Stimulated activated CD8-positive, alpha-beta memory T cell treated with anti-CD3 and anti-CD28 coated beads, Interleukin-4, amount 100 ng/mL, for 48 hours (primary cell): ENCODE measurements around the gene MRPL36.
"Not testable (repeated sequence)": the region's sequence is repeated elsewhere in the genome, so short reads cannot be mapped to it uniquely, and the experiment has no call there.

Experiments used
- DNase-seq: peaks from one replicate; pipeline ENCODE4 v3.0.0-alpha.2; 2020

Gene MRPL36

DNA sequence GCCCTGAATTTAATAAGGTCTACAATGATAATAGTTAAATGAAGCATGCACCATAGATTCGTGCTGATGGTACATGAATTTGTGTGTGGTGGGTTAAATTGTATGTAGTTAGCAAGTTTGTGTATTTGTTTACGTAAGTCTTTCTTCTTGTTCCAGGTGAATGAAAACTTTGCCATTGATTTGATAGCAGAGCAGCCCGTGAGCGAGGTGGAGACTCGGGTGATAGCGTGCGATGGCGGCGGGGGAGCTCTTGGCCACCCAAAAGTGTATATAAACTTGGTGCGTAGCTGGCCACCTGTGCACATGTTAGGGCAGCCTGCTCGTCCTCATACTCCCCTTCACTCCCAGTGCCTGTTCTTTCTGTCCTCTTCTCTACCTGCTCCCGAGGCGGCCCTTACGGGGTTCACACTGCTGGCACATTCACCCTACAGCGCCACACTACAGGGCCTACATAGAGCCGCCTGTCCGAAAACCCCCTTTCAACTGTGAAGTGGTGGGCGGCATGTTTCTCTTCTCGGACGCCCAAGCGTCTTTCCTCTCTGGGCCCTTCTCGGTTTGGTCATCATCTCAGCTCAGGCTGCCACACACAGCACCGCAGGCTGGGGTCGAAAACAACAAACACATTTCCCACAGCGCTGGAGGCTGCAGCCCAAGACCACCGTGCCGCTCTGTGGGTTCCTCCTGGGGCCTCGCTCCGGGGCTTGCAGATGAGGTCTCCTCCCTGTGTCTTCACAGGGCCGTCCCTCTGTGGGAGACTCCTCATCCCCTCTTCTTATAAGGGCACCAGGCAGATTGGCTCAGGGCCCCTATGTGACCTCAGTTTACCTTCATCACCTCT is 14.8 kb upstream of the MRPL36 start:
- no peak for DNase-seq

DNA sequence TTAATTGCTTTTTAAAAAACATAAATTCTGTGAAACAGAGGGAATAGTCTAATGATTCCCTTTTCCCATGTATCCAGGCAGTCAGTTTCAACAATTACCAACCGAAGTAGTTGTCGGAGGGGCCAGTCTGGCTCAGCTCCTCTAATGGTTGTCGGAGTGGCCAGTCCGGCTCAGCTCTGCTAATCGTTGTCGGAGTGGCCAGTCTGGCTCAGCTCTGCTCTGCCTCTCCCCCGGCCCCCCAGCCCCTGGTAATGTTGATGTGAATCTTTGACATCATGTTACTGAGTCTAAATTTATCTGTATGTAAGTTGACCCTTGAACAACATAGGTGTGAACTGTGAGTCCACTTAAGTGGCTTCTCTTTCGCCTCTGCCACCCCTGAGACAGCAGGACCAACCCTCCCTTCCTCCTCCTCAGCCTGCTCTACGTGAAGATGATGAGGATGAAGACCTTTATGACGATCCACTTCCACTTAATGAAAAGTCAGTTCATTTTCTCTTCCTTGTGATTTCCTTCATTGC is 11.0 kb upstream of the MRPL36 start:
- DNase-seq = no peak

DNA sequence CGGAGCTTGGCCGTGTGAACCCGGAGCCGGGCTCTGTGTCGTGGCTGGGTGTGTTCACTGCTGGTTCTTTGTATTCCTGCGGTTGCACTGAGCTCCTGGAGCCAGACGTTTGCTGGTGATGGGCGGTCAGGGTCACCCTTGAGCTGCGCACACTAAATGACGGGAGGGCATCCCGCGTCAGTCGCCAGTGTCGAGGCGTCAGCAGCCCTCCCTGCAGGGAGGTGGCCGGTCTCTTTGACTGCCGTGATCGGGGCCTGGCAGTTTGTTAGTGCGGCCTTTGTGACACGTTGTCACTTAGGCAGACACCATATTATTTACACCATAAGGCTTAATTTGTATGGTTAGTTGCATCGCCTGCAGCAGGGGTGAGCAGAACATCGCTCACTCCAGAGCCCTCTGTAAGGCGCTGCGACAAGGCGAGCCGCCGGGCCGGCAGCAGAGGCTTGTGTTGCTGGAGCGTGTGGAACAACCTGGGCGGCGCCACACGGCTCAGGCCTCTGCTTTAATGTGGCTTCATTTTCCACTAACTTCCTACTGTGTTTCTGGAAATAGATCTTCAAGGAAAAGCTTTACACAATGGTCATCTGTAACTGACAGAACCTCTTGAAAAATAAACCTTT is 9.9 kb upstream of the MRPL36 start:
- DNase-seq = no peak

DNA sequence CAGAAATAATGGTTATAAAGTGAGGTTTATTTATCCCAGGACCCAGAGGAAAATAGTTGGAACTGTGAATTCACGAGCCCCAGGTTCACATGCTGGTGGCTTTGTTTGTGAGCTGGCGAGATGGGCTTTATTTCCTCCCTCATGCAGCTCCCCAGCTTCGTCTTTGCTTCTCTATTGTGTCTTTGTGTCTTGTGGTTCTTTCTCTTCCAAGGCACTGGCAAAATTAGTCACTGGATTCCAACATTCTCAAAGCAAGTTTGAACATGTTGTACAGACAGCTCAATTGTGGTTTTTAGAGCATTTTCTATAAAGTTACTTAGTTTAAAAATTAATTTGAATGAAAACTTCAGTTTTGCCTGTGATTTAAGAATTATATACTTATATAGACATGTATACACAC is 8.8 kb upstream of the MRPL36 start:
- no peak for DNase-seq

DNA sequence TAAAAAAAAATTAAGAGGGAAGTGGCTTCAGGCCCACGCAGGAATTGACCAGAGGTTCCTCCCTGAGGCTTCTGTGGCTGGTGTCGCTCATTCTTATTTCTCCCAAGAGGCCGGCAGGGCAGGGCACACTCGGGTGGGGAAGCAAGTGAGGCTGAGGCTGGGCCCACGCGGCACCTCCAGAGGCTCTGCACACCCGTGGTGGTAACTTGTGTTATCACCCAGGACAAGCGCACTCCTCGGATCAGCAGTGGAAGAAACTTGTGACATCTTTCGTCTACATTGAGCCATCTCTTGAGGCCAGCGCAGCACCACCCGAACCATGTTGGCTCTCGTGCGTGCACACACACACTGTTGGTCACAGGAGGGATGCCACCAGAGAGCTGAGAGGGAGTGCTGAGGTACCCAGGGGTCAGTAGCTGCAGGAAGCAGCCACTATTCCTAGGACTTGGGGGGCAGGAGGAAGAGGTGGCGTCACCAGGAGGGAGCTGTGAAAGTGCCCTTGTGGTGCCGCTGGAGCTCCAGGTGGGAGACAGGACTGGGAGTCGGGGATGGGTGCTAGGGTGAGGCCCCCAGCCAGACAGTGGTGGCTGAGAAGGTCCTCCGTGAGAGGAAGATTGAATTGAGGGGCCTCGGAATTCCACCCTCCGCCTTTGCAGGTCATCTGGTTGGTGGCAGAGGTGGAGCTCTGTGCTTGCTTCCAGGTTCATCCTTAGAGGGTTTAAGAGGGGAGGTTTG is 8.0 kb upstream of the MRPL36 start:
- no peak for DNase-seq

DNA sequence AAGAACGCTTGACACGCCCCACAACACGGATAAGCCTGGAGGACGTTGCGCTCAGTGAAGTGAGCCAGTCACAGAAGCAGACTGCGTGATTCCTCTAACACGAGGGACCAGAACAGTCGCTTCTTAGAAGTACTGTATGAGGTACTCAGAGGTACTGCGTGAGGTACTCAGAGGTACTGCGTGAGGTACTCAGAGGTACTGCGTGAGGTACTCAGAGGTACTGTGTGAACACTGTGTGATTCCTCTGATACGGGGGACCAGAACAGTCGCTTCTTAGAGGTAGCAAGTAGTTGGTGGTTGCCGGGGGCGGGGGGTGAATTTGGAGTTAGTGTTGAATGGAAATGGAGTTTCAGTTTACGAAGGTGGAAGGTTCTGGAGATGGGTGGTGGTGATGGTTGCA is 7.3 kb upstream of the MRPL36 start:
- no peak for DNase-seq

DNA sequence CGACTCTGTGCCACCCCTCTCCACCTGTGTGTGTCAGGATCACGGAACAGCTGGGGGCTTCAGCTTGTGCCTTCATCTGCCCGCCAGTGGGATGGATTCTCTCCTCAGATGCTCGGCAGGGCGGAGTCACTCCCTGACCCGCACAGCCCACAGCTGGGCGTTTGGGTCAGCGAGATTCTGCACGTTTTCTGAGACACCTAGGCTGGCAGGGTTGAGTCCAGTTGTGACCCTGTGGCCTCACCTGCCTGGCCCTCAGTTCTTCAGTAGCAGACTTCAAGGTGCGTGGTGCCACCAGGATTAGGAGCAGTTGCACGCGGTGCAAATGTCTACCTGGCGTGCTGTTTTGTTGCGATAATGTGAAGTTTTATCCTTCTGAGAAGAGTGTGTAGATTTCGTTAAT is 6.6 kb upstream of the MRPL36 start:
- no peak for DNase-seq

DNA sequence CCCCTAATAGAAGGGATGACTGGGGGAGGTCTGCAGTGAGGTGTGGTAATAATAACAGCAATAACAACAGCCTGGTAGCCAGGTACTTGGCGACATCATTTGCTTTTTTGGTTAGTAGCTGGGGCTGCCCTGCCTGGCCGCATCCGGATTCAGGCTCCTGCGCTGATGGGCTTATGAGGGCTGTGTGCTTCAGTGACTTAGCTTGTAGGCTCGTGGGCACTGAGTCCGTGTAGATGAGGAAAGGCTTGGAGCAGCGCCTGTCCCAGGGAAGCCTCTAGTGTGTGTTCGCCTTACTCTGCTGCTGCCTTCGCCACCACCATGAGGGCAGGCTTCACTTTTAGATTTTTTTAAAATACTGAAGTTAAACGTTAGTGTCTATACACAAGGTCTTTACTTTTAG is 6.1 kb upstream of the MRPL36 start:
- no peak for DNase-seq

DNA sequence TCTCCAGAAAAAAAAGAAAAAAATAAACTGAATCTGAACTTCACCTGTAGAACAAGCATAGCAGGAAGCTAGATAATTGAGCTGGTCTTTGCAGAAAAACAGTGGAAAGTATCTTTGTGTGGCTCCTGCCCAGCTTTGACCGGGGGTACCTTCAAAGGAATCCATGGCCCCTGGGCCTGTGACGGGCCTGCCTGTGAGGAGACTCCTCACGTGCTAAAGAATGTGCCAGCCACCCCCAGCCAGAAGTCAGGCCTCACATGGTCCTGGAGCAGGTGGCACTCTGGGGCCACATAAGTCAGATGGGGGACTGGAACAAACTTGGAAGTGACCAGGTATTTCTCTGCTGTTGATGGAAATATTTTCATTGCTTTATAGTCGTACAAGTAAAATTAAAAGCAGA is 5.7 kb upstream of the MRPL36 start:
- no peak for DNase-seq

DNA sequence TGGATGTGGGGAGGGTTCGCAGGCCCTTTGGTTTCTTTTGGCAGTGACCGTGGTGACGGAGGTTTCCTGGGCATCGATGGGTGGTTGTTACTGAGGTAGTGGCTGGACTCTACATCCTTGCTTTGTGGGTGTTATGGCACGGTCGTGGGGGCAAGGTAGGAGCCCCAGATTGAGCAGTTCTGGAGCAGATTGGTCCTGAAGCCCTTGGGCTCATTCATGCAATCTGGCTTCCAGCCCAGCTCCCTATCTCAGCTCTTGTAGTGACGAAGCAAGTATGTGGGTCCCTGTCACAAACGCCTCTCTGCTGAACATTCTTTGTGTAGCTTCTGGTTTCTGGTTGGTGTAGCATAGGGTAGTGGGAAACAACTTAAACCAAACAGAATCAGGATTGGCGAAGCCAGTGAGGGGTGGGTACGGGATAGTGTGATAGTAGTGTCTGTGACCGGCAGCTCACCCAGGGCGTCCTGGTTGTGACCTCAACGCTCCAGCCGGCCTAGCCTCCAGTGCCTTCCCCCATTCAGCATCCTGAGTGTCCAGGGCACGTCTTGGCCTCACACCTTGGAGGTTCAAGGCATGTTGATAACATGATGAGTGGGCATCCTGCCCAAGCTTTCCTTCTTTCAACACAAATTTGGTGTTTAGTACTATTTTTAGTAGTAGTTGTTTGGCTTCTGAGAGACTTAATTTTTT is 4.5 kb upstream of the MRPL36 start:
- no peak for DNase-seq

DNA sequence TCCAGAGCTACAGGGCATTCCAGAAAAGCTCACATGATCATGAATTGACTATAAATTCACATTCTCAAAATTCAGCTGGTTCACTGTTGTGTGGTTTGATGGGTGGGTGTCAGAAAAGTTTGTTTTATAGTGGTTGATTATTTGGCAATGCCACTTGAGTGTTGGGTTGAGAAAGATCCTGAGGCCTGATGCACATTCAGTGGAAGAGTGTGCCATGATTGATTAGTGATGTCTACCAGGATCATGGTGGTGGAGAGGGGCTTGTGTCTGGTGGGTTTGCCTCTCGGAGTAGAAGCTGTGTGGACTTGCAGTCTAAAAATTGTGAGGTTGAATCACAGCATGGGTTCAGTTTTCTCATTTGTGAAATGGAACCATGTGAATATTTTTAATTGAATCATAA is 3.6 kb upstream of the MRPL36 start:
- DNase-seq = no peak

DNA sequence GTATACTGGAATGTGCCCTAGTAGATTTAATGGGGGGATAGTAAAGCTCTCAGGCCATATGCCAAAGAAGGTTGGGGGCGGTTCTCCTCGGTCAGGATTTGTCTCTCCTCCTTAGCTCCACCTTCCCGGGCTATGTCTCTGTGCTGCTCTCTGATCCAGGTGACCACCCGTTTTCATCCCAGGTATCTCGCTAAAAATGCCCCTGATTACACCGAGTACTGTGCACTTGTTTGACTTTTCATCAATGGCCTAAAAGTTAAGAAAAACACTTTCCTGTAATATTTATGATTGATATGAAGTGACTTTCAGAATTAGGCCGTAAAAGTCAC is 2.3 kb upstream of the MRPL36 start:
- no peak for DNase-seq

DNA sequence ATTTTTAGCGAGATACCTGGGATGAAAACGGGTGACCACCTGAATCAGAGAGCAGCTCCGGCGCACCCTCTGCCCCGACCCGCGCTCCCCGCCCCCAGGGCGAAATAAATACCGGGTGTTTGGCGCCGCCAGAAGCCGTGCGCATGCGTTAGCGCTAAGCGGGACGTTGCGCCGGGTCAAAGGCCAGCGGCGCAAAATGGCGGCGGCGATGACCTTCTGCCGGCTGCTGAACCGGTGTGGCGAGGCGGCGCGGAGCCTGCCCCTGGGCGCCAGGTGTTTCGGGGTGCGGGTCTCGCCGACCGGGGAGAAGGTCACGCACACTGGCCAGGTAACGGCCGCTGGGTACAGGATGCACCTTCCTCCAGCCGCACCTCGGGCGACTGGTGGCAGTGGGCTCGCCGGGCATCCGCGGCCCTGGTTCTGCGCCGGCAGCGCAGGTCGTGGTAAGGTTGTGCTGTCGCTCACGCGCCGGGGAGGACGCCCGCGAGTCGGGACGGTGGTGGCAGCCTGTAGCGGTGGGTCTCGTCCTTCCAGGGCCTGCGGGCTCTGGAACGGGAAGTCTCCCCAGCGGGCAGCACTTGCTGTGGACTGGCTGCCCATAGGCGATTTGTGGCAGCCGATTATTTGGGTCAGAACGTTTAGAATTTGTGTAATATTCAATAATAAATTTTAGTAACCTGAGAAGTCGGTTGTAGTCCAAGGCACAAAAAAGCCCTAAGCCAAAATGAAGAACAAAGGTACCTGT is 1.8 kb upstream of the MRPL36 start, which contains the start of gene NDUFS6:
Gene NDUFS6, plus strand, starts transcription at position 186 of the 745 bp plus-strand sequence. Its CDS starts 11 bp downstream, at position 197.
- DNase-seq = peak; percentile 84

DNA sequence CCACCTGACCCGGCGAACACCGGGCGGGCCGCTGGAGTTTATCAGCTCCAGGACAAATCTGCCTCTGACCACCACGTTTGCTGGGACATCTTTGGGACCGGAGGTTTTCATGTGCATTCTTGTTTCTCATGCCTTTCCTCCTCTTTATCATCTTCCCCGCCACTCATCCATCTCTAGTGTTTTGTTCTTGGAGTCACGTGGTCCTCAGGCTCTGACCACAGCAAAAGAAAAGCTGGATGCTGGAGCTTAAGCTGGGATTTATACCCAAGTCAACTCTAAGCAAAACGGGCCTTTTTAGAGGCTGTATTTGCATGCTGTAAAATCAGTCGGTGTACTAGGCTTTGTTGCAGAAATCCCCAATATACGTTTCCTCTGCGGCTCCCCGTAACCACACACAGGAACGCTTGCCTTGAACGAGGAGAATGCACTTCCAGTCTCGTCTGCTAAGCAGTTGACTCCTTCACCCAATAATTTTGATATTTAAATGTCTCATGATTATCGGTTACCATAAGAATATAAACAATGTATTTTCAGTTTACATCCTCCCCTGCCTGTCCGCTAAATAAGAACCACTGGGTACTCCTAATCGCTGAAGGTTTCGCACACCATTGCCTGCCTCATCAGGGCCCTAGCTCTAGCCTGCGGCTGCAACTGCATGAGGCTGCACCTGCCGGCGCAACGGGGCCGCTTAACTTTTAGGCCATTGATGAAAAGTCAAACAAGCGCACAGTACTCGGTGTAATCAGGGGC is 1.0 kb upstream of the MRPL36 start:
- no peak for DNase-seq

DNA sequence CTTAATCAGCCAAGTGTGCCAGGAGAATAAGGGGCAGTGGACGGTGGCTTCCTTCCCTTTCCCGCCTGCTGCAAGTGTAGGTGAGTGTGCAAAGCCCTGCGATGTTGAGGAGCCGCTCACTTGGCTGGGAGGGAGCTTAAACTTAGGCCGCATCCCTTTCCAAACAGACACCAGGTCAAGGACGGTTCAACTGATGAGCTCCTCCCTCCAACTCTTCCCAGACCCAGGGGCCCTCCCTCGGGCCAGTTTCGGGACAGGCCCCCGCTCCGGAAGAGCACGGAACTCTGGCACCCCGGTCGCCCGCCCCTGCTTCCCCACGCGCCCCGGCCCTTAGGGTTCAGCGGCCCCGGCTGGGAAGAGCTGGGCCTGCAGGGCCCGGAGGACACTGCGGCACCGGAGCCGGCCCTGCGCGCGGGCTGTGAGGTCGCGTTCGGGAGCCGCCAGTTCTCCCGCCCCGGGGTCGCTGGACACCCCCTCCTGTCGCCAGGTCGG is 481 bp downstream of the MRPL36 start:
- peak; percentile 55 for DNase-seq

DNA sequence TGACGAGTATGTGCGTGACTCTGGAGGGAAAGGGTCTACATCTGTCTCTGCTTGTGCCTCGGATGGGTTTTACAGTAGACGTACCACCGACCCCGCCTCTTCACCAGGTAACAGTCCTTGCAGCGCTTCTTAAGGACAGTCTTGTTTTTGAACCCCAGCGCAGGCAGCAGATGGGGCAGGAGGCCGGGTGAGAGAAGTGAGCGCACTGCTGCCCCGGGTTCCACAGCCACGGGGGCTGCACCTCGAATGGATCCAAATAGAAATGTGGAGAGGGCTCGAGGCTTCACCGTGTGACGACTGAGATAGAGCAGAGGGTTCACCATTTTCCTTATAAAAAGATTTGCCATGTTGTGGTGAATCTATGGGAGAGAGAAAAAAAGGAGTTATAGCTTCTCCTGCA is 1.0 kb downstream of the MRPL36 start:
- DNase-seq = not testable (repeated sequence)

DNA sequence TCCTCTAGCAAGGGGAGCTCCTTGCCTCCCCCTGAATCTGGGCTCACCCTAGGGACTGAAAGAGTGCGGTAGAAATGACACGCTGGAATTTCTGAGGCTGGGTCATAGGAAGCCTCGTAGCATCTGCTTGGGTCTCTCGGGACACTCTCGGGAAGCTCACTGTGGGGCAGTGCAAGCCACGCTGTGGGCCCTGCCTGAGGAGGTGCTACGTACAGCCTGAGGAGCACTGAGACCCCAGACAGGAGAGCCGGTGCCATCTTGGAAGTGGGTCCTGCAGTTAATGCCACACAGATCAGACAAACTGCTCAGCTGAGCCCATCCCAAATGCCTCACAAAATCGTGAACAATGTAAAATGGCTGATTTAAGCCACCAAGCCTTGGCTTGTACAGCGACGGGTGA is 1.8 kb downstream of the MRPL36 start:
- no peak for DNase-seq

DNA sequence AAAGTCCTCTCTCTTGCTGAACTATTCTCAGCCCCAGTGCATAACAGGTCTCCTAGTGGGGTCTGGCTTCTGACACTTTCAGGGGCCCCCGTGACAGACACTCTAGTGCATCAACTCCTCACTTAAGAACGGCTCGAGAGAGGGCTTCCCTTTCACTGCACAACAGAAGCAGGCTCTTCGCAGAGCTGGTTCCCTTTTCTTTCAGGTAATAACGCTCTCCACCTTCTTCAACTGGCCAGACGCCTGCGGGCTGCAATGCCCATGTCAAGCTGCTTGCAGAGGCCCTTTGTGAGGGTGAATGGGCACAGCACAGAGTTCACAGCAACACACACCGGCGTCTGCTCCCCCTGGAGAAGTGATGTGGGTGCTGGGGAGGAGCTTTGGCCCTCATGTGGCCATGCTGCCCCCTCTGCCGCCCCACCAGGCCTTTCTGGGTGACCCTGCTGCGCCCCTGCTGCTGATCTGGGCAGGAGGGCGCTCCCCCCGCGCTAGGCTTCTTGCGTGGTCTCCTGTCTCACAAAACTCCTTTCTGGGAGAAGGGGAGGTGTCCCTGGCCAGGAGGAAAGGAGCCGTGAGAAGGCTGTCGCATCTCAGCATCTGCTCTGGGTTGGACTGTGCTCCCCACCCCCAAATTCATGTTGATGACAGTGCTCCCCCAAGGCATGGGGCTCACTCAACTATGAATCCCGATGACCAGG is 2.4 kb downstream of the MRPL36 start:
- DNase-seq = no peak

DNA sequence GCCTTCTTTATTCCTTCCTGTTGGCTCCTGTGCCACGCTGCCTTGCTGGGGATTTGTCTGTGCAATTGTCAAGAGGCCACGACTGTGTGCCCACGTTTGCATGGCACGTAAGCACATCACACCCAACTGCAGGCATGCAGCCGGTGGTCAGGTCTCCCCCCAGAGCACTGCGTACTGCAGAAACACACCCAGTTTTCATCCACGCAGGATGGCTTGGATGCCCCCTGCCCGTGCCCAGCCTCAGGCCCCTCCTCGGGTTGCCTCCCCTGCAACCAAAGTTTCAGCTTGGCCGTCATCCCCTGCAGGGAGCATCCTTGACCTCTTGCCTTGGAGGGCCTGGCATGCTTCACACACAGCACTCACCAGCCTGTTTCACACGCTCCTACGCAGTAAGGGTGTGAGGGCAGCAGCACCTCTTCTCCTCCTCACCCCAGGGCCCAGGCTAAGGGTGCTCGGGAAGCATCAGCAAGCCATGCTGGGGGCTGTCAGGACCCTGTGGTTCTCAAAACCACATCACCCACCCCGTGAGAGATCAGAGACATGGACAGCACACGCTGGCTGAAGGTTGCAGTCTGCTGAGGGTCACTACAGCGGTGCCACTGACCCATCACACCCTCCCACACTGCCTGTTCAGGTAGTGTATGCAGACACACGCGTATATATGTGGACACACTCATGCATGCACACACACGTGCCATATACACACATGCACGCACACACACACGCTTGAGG is 3.1 kb downstream of the MRPL36 start:
- no peak for DNase-seq

DNA sequence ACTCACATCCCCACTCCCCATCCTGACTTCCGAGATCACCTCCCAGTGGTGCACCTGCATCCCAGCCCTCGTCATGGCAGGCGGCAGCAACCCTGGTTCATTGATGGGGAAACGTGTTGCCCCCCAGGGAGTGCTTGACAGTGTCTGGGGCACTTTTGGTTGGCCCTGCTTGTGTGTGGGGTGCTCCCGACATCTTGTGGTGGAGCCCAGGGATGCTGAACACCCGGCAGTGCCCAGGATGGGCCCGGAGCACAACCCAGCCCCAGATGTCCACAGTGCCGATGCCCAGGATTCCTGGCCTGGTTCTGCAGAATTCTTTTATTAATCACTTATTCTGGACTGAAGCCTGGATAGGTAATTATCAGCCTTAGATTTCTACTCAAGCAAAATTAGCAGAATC is 3.7 kb downstream of the MRPL36 start:
- no peak for DNase-seq
